GM12878 (cell line): ENCODE measurements around the gene CEP135. TPM values are rescaled to one million over a fixed set of nuclear protein-coding genes. Genes with fewer than 3 reads are reported as not detected.

Experiments
- ATAC-seq: fragments of 200-7000 bp; cut with Tn5 transposase; 3 replicates; pipeline ENCODE4 v1.9.1; 2020; ENCODE audit warnings: mild to moderate bottlenecking, moderate library complexity
- BruUV-seq: library from RNA; stranded (reverse); fragments of 400-500 nt; replicated peaks from 2 replicates; lab custom pipeline; 2021; lab: Mats Ljungman, UMichigan
- CTCF ChIA-PET: fragments of 300-600 bp; sonication (Branson Sonifier 250); formaldehyde crosslinking; extraction: SDS; loops from one replicate; lab custom pipeline; 2021; ENCODE audit warnings: inconsistent platforms; lab: Yijun Ruan, JAX
- POLR2A ChIA-PET: fragments of 350-600 bp; formaldehyde crosslinking; extraction: SDS; loops from one replicate; lab custom pipeline; 2021; ENCODE audit warnings: inconsistent platforms; lab: Charles Lee
- RAD21 ChIA-PET: fragments of 300-600 bp; sonication (Branson Sonifier 250); formaldehyde crosslinking; loops from one replicate; lab custom pipeline; 2023; ENCODE audit warnings: antibody characterized with exemption; ENCODE audit not compliant: unreplicated experiment; lab: Charles Lee
- SMC1A ChIA-PET: fragments of 300-600 bp; sonication (Branson Sonifier 250); formaldehyde crosslinking; loops from one replicate; lab custom pipeline; 2023; ENCODE audit not compliant: unreplicated experiment, uncharacterized antibody; lab: Charles Lee
- DNase-seq: peaks from one replicate; pipeline ENCODE4 v3.0.0-alpha.2; 2011; ENCODE audit warnings: low read depth, low spot score
- FAIRE-seq: peaks from 3 replicates; lab custom pipeline; 2011; peaks lifted over from hg19 to GRCh38; lab: Jason Lieb, UNC
- H2AFZ ChIP-seq: 2 replicates; pipeline ENCODE4 v1.6.0; 2011; ENCODE audit warnings: low read depth, low read length, control low read depth; ENCODE audit not compliant: control insufficient read depth
- H3K27ac ChIP-seq: 2 replicates; pipeline ENCODE4 v1.5.1; 2011; ENCODE audit warnings: control low read depth; ENCODE audit not compliant: control insufficient read depth, insufficient read depth
- H3K27me3 ChIP-seq, 2 experiments: replicated peaks in 1 of 2; 2 replicates each; pipeline versions ENCODE4 v1.6.0 to v1.6.1; 2011; ENCODE audit warnings: low read length in 1 of 2; ENCODE audit not compliant: control insufficient read depth in 2 of 2, insufficient read depth in 2 of 2
- H3K36me3 ChIP-seq, 2 experiments: 2 replicates each; pipeline ENCODE4 v1.5.1; 2011; ENCODE audit warnings: low read length in 1 of 2; ENCODE audit not compliant: control insufficient read depth in 2 of 2, insufficient read depth in 2 of 2
- H3K4me1 ChIP-seq: 2 replicates; pipeline ENCODE4 v1.6.1; 2011; ENCODE audit warnings: mild to moderate bottlenecking, low read length, moderate library complexity, mixed read lengths; ENCODE audit not compliant: control insufficient read depth, insufficient read depth
- H3K4me2 ChIP-seq: 2 replicates; pipeline ENCODE4 v1.6.0; 2011; ENCODE audit warnings: control low read depth; ENCODE audit not compliant: control insufficient read depth, insufficient read depth
- H3K4me3 ChIP-seq: fragments of 200-600 bp; sonication (generic); 2 replicates; pipeline ENCODE4 v1.5.1; 2016
- H3K79me2 ChIP-seq: 2 replicates; pipeline ENCODE4 v1.6.0; 2011; ENCODE audit warnings: low read length; ENCODE audit not compliant: control insufficient read depth, insufficient read depth
- H3K9ac ChIP-seq: 2 replicates; pipeline ENCODE4 v1.8.0; 2011; ENCODE audit warnings: low read length, control low read depth, mixed read lengths; ENCODE audit not compliant: control insufficient read depth, insufficient read depth
- H3K9me3 ChIP-seq: replicated peaks from 3 replicates; pipeline ENCODE4 v1.5.1; 2011; ENCODE audit warnings: mild to moderate bottlenecking, low read length; ENCODE audit not compliant: control insufficient read depth, insufficient read depth
- H4K20me1 ChIP-seq: 2 replicates; pipeline ENCODE4 v1.6.0; 2011; ENCODE audit not compliant: control insufficient read depth, insufficient read depth
- CHD1 ChIP-seq: IDR thresholded peaks from 2 replicates; pipeline ENCODE4 v1.6.1; 2012; ENCODE audit warnings: low read depth, low read length, improper control_type of control experiment
- IRF3 ChIP-seq: fragments of 450-650 bp; IDR thresholded peaks from 2 replicates; pipeline ENCODE4 v1.6.1; 2014; ENCODE audit warnings: mild to moderate bottlenecking
- MLLT1 ChIP-seq: fragments of 450-650 bp; IDR thresholded peaks from 2 replicates; pipeline ENCODE4 v1.6.1; 2016; ENCODE audit warnings: mild to moderate bottlenecking
- POLR2A ChIP-seq: IDR thresholded peaks from 2 replicates; pipeline ENCODE4 v1.6.1; 2011; ENCODE audit warnings: low read depth, mild to moderate bottlenecking, low read length
- RB1 ChIP-seq: fragments of 450-650 bp; formaldehyde crosslinking; IDR thresholded peaks from 2 replicates; pipeline ENCODE4 v1.6.1; 2017; ENCODE audit warnings: mild to moderate bottlenecking, borderline replicate concordance
- RUNX3 ChIP-seq: IDR thresholded peaks from 2 replicates; pipeline ENCODE4 v1.6.1; 2012; ENCODE audit warnings: low read length, inconsistent platforms
- in situ Hi-C: fragments of 300-500 bp; cut with MboI; formaldehyde crosslinking; loops from 9 replicates; pipeline ENCODE4 v1.14.3; 2018; ENCODE audit warnings: mixed read lengths
- intact Hi-C: fragments of 100-400 bp; cut with micrococcal nuclease; formaldehyde crosslinking; loops from one replicate; pipeline ENCODE4 v1.14.2; 2022; ENCODE audit not compliant: unreplicated experiment
- polyA plus RNA-seq, 11 experiments: library from polyadenylated mRNA; depleted of rRNA in 4 of 11; unstranded in 6 of 11; stranded (reverse) in 5 of 11; fragments of >200 nt; fragmentation: Nextera tagmentation in 4 of 11; fragmentation: Illumina TruSeq in 1 of 11; extraction: Ambion mirVana in 4 of 11; extraction: Trizol in 1 of 11; gene quantifications; 1 replicate in 1 of 11; 2 replicates in 10 of 11; pipeline versions ENCODE4 v1.2.1 to v1.2.3, GENCODE V29; 2011 to 2016; ENCODE audit warnings: inconsistent platforms in 2 of 11, missing spikeins in 2 of 11, low read depth in 1 of 11
- total RNA-seq, 4 experiments: library from RNA; depleted of rRNA in 3 of 4; stranded (reverse); fragments of >200 nt in 3 of 4; fragmentation: Illumina TruSeq in 1 of 4; extraction: Trizol in 1 of 4; gene quantifications; 2 replicates each; pipeline versions ENCODE4 v1.2.1 to v1.2.3, GENCODE V29; 2013 to 2021

Gene CEP135
- total and polyA plus RNA-seq, 10 of the 15 experiments (the other 5 are each of a cell fraction or from before 2014, with no cell fraction given) = 2.9 to 13.6 (median 10.1) TPM

GRCh38 chr4:56008206-56008605 lies 59.5 kb downstream of the CEP135 start:
- Histone ChIP-seq H3K36me3 (peaks cover 0 to 9% of the 10 kb centered on the region in 2 experiments; a peak in 3 of 4 replicates), H3K4me2 (no peak overlapping the region), H3K27ac (no peak overlapping the region)
- ChIA-PET SMC1A (interaction anchor here (0.6 to 2.0 kb wide), 4 partner anchors 10 to 142 kb away, joined by 3 to 6 read pairs (median 4); no protein-coding TSS in a partner anchor), POLR2A (interaction anchor here (1.3 kb wide), 1 partner anchor 14 kb away, joined by 4 read pairs; no protein-coding TSS in a partner anchor)
- no peak for TF ChIP-seq IRF3
- no peak for TF ChIP-seq CHD1
- TF ChIP-seq RB1 = no peak
- TF ChIP-seq POLR2A = no peak
- no peak for TF ChIP-seq MLLT1
- no peak for TF ChIP-seq RUNX3
- TF ChIP-seq, all 136 proteins: peak for 0
- Histone ChIP-seq H3K4me3 (no peak overlapping the region), H3K9me3 (no peaks in the 10 kb centered on the region; the same call in 2 of the 3 replicates), H2AFZ (no peak overlapping the region), H3K79me2 (no peaks in the 10 kb centered on the region), H3K4me1 (no peaks in the 10 kb centered on the region), H3K9ac (no peak overlapping the region), H4K20me1 (no peaks in the 10 kb centered on the region), H3K27me3 (no peaks in the 10 kb centered on the region)
- DNase-seq (no peak), ATAC-seq (no peak), FAIRE-seq (no peak)
- intact Hi-C loops = no loop called here
- ChIA-PET RAD21 (interaction anchor here (1.5 to 2.1 kb wide), 2 partner anchors 15 to 59 kb away, joined by 4 to 5 read pairs; partner anchors contain the start of gene CEP135), CTCF (interaction anchor here (0.6 to 2.5 kb wide), 3 partner anchors 27 to 980 kb away, joined by 3 to 10 read pairs (median 5); partner anchors contain the start of gene CEP135)
- no TSS peak for BruUV-seq
- in situ Hi-C loops = no loop called here
